ENCODE results near the gene PATL2.
A peak's percentile ranks its signal among the peaks of the same experiment; 100 is the strongest.
"Not testable (repeated sequence)": the region's sequence is repeated elsewhere in the genome, so short reads cannot be mapped to it uniquely, and the experiment has no call there.

Gene PATL2

DNA sequence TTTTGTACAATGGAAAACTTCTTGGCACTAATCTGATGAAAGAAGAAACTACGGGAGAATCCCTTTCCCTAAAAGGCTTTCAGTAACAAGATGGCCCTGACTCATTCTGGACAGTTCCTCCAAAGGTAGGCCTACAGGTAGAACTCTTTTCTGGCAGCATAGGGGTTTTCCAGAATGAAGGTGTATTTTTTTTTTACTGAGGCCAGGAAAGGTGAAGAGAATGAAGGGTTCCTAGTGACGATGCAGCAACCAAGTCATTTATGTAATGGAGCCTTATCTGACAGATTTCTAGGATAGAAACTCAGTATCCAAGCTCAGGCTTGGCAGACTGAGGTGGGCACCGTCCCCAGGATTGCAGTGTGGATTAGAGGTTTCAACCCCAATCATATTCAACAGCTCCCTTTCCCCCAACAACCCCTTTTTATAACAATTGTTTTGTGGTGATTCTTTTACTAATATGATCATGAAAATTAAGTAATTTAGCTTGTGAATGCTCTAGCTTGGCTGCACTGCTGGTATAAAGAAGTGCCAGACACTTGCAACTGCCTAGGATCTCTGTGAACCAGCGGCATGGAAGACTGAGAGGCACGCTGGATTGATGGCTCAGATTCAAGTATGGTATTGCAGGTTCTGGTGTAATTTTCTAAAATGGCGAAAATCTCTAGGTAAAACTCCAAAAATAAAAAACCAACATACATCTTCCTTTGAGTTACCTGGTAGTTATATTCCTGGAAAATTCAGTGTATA is 16.5 kb upstream of the PATL2 start:
- DNase-seq: no peak
- Mint-ChIP-seq H3K36me3 (peaks cover 24% of the 10 kb centered on the region), H3K4me1 (peaks cover 79% of the 10 kb centered on the region), H3K27ac (peak overlapping the region; percentile 99), H3K9me3 (no peaks in the 10 kb centered on the region), H3K27me3 (no peaks in the 10 kb centered on the region), H3K4me3 (peak overlapping the region; percentile 61)
- CTCF ChIA-PET: interaction anchor here (1.2 to 16.0 kb wide), 5 partner anchors 9 to 143 kb away, joined by 3 to 282 read pairs (median 44); partner anchors contain the start of genes B2M, PATL2, SPG11 and TRIM69

DNA sequence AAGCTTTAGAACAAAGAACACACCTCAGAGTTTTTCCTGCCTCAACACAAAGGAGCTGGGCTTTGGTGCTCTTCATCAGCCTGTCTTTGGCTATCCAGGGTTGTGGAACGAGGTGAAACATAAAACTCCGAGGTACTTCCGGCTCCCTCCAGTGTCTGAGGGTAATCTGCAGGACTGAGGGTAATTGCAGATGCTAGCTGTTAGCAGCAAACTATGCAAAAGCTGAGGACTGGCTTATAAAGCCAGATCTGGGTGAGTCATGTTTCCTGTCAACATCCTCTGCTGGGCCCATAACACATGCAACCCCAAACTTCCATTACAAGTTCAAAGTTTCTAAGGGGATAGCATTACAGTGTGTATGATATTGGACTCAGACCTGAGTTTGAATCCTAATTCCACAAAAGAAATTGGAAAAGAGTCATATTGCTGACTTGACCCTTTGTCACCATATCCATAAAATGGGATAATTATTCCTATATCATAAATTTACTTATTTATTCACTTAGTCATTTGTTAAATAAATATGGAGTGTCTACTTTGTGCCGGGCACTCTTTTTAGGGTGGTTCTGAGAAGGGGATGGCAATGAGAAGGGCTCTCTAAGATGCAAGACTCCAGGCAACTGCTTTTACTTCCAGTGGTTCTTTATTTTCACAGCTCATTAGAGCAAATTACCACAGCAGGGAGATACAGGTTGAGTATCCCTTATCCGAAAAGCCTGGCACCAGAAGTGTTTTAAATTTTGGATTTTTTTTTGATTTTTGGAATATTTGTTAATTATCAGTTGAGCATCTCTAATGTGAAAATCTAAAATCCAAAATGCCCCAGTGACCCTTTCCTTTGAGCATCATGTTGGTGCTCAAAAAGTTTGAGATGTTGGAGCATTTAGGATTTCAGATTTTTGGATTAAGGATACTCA is 15.7 kb upstream of the PATL2 start:
- H3K4me3 Mint-ChIP-seq: peak overlapping the region; percentile 93
- peak; percentile 84 for DNase-seq
- peaks cover 16% of the 10 kb centered on the region for H3K36me3 Mint-ChIP-seq
- H3K9me3 Mint-ChIP-seq: no peaks in the 10 kb centered on the region
- CTCF ChIA-PET: interaction anchor here (0.8 to 16.0 kb wide), 5 partner anchors 10 to 143 kb away, joined by 3 to 282 read pairs (median 44); partner anchors contain the start of genes B2M, PATL2, SPG11 and TRIM69
- peak overlapping the region; percentile 99 for H3K27ac Mint-ChIP-seq
- H3K4me1 Mint-ChIP-seq: peaks cover 78% of the 10 kb centered on the region
- H3K27me3 Mint-ChIP-seq: no peaks in the 10 kb centered on the region

DNA sequence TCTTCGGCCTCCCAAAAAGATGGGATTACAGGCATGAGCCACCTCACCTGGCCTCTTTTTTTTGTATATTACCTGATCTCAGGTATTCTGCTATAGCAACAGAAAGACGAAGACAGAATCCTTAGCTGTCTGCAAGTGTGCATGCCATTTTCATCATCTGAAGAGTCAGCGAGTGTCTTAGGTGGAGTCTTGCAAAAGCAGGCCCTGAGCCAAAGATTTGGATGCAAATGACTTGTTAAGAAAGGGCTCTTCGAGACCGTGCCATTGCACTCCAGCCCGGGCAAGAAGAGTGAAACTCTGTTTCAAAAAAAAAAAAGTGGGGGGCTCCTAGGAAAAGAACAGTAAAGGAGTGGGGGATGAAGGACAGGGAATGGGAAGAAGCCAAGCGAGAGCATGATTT is 15.0 kb upstream of the PATL2 start:
- peak; percentile 49 for DNase-seq
- peak overlapping the region; percentile 99 for H3K27ac Mint-ChIP-seq
- H3K4me3 Mint-ChIP-seq: peak overlapping the region; percentile 93
- peaks cover 9% of the 10 kb centered on the region for H3K36me3 Mint-ChIP-seq
- H3K4me1 Mint-ChIP-seq: peaks cover 78% of the 10 kb centered on the region
- CTCF ChIA-PET: interaction anchor here (0.8 to 16.0 kb wide), 4 partner anchors 10 to 62 kb away, joined by 3 to 282 read pairs (median 61); partner anchors contain the start of genes B2M, PATL2, SPG11 and TRIM69
- no peaks in the 10 kb centered on the region for H3K27me3 Mint-ChIP-seq
- no peaks in the 10 kb centered on the region for H3K9me3 Mint-ChIP-seq

DNA sequence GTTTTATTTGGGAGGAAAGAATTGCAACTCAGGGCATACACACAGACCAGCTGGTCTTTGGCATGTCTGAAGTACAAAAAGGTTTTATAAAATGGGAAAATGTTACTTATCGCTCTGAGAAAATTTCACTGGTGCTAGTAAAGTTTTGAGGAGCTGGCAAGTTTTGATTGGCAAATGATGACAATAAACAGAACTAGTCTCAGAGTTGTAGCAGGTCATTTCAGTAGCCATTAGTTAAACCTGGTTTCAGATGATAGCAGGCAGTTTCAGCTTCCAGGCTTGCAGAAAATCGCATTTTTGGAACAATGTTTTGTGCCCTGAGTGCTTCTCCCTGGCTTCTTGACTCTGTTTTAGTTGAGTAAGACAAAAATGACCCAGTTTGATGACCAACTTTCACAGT is 10.9 kb upstream of the PATL2 start:
- CTCF ChIA-PET: interaction anchor here (0.9 to 13.2 kb wide), 3 partner anchors 10 to 57 kb away, joined by 3 to 282 read pairs (median 47); partner anchors contain the start of genes B2M, PATL2, SPG11 and TRIM69
- Mint-ChIP-seq H3K9me3 (no peaks in the 10 kb centered on the region), H3K27ac (peak overlapping the region; percentile 97), H3K27me3 (no peaks in the 10 kb centered on the region), H3K36me3 (peaks cover 32% of the 10 kb centered on the region), H3K4me3 (no peak overlapping the region), H3K4me1 (peaks cover 93% of the 10 kb centered on the region)
- DNase-seq: no peak

DNA sequence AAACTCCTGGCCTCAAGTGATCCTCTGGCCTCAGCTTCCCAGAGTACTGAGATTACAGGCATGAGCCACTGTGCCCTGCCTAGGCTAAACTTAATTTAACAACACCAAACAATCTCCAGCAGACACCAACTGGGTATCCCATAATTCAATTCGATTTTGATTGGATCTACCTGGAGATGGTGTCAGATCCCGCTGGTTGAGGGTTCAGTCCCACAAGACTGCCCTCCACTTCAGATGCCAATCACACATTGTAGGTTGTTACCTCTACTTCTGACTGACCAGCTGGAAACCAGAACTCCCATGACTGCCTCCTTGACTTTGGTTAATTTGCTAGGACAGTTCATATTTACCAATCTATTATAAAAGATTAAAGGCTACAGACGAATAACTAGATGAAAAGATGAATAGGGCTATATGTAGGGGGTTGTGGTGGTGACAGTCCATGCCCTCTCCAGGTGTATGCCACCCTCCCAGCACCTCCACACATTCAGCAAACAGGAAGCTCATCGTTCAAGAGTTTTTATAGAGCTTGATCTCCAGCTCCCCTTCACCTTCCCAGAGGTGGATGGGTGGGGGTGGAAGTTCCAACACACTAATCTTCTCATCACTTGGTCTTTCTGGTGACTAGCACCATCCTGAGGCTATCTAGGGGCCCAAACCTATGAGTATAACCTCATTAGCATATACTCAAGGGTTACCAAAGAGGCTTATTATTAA is 9.5 kb upstream of the PATL2 start:
- CTCF ChIA-PET: interaction anchor here (1.5 to 13.2 kb wide), 3 partner anchors 11 to 76 kb away, joined by 3 to 282 read pairs (median 47); partner anchors contain the start of genes SPG11 and TRIM69
- peaks cover 41% of the 10 kb centered on the region for H3K36me3 Mint-ChIP-seq

DNA sequence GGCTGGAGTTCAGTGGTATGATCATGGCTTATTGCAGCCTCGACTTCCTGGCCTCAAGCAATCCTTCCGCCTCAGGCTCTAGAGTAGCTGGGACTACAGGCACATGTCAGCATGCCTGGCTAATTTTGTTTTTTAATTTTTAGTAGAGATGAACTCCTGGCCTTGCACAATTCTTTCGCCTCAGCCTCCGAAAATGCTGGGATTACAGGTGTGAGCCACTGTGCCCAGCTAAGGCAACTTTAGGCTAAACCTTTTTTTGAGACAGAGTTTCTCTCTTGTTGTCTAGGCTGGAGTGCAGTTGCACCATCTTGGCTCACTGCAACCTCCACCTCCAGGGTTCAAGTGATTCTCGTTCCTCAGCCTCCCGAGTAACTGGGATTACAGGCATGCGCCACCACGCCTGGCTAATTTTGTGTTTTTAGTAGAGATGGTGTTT is 8.9 kb upstream of the PATL2 start:
- Mint-ChIP-seq H3K36me3 (peaks cover 47% of the 10 kb centered on the region), H3K4me1 (peaks cover 94% of the 10 kb centered on the region), H3K4me3 (peak overlapping the region; percentile 4), H3K27ac (peak overlapping the region; percentile 97)
- not testable (repeated sequence) for H3K9me3 Mint-ChIP-seq, H3K27me3 Mint-ChIP-seq
- DNase-seq: peak; percentile 52
- CTCF ChIA-PET: interaction anchor here (1.5 to 13.2 kb wide), 3 partner anchors 12 to 75 kb away, joined by 3 to 282 read pairs (median 47); partner anchors contain the start of genes SPG11 and TRIM69

More for the DNA sequence above, 9.5 kb upstream of the PATL2 start:
- H3K27ac Mint-ChIP-seq: peak overlapping the region; percentile 97
- DNase-seq: peak; percentile 32
- no peaks in the 10 kb centered on the region for H3K27me3 Mint-ChIP-seq
- H3K9me3 Mint-ChIP-seq: no peaks in the 10 kb centered on the region
- H3K4me3 Mint-ChIP-seq: no peak overlapping the region
- peaks cover 93% of the 10 kb centered on the region for H3K4me1 Mint-ChIP-seq

DNA sequence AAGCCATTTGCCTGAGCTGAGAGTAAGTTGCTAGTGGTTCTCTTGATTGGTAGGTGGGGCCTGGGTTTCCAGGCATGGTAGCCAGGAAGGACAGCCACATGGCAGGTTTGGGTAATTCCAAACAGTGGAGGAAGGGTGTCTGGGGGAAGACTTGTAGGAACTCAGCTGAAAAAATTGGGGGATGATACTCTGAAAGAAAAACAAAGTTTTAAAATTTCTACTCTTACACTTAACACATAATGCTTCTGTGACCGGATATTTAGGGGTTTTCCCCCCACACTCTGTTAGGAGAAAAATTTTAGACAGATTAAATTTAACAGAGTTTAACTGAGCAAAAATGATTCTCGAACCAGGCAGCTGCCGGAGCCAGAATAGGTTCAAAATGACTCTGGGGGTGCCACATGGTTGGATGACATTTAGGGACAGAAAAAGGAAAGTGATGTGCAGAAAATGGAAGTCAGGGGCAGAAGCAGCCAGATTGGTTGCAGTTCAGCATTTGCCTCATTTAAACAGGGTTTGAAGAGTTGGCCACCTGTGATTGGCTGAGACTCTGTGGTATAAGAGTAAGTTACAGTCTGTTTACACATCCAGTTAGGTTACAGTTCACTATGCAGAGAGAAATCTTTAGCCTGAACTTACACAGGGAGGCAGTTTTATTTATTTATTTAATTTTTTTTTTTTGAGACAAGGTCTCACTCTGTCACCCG is 8.3 kb upstream of the PATL2 start:
- Mint-ChIP-seq H3K27me3 (no peaks in the 10 kb centered on the region), H3K9me3 (no peaks in the 10 kb centered on the region), H3K36me3 (peaks cover 52% of the 10 kb centered on the region), H3K4me1 (peaks cover 93% of the 10 kb centered on the region), H3K4me3 (peak overlapping the region; percentile 40), H3K27ac (peak overlapping the region; percentile 97)
- DNase-seq: peak; percentile 65
- CTCF ChIA-PET: interaction anchor here (1.5 to 13.2 kb wide), 3 partner anchors 12 to 75 kb away, joined by 3 to 282 read pairs (median 47); partner anchors contain the start of genes SPG11 and TRIM69

DNA sequence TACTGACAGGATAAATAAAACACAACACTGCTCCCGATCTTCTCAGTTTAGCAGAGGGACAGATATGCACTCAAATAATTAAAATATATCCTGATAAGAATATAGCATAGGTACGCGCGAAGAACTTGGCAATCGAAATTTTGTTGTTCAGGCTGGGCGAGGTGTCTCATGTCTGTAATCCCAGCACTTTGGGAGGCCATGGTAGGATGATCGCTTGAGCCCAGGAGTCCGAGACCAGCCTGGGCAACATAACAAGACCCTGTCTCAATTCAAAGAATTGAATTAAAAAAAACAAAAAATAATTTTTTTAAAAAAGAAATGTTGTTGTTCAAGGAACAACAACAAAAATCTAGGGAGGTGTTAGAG is 7.8 kb upstream of the PATL2 start:
- CTCF ChIA-PET: interaction anchor here (5.1 to 13.2 kb wide), 2 partner anchors 13 to 54 kb away, joined by 47 to 282 read pairs; partner anchors contain the start of genes SPG11 and TRIM69
- peaks cover 87% of the 10 kb centered on the region for H3K4me1 Mint-ChIP-seq
- peak overlapping the region; percentile 40 for H3K4me3 Mint-ChIP-seq
- H3K27ac Mint-ChIP-seq: peak overlapping the region; percentile 97
- DNase-seq: no peak
- no peaks in the 10 kb centered on the region for H3K9me3 Mint-ChIP-seq
- H3K27me3 Mint-ChIP-seq: no peaks in the 10 kb centered on the region
- peaks cover 57% of the 10 kb centered on the region for H3K36me3 Mint-ChIP-seq

DNA sequence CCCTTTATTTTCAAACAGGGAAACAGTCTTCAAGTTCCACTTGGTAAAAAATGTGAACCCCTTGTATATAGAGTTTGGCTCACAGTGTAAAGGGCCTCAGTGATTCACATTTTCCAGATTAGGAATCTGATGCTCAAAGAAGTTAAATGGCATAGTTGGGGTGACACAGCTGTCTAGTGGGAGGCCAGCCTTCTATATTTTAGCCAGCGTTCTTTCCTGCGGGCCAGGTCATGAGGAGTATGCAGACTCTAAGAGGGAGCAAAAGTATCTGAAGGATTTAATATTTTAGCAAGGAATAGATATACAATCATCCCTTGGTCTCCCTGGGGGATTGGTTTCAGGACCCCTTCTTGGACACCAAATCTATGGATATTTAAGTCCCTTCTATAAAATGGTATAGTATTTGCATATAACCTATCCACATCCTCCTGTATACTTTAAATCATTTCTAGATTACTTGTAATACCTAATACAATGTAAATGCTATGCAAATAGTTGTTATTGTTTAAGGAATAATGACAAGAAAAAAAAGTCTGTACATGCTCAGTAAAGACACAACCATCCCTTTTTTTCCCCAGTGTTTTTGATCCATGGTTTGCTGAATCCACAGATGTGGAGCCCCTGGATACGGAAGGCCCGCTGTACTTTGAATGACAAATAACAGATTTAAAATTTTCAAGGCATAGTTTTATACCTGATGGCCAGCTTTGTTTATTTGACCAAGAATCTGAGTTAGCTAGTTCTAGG is 7.2 kb upstream of the PATL2 start:
- Mint-ChIP-seq H3K4me1 (peaks cover 82% of the 10 kb centered on the region), H3K27ac (peak overlapping the region; percentile 97), H3K27me3 (no peaks in the 10 kb centered on the region), H3K36me3 (peaks cover 61% of the 10 kb centered on the region), H3K4me3 (peak overlapping the region; percentile 99), H3K9me3 (no peaks in the 10 kb centered on the region)
- CTCF ChIA-PET: interaction anchor here (5.1 to 13.2 kb wide), 2 partner anchors 13 to 54 kb away, joined by 47 to 282 read pairs; partner anchors contain the start of genes SPG11 and TRIM69
- no peak for DNase-seq

DNA sequence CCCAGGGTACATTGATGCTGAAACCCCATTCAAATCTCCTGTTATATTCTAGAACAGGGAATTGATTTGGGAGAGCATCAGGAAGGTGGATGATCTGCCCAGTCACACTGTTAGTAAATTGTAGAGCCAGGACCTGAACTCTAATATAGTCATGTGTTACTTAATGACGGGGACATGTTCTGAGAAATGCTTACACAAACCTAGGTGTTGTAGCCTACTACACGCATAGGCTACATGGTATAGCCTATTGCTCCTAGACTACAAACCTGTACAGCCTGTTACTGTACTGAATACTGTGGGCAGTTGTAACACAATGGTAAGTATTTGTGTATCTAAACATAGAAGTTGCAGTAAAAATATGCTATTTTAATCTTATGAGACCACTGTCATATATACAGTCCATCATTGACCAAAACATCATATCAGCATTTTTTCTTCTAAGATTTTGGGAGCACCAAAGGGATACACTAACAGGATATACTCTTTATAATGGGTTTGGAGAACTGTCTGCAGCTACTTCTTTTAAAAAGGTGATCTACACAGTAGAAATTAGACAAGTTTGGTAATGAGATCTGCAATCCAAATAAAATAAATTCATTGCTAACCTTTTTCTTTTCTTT is 6.0 kb upstream of the PATL2 start:
- H3K4me1 Mint-ChIP-seq: peaks cover 75% of the 10 kb centered on the region
- H3K27ac Mint-ChIP-seq: peak overlapping the region; percentile 100
- peaks cover 72% of the 10 kb centered on the region for H3K36me3 Mint-ChIP-seq
- H3K27me3 Mint-ChIP-seq: peaks cover 6% of the 10 kb centered on the region
- DNase-seq: no peak
- H3K9me3 Mint-ChIP-seq: no peaks in the 10 kb centered on the region
- CTCF ChIA-PET: interaction anchor here (0.6 to 13.2 kb wide), 4 partner anchors 14 to 138 kb away, joined by 3 to 282 read pairs (median 86); partner anchors contain the start of genes SPG11 and TRIM69
- peak overlapping the region; percentile 99 for H3K4me3 Mint-ChIP-seq

DNA sequence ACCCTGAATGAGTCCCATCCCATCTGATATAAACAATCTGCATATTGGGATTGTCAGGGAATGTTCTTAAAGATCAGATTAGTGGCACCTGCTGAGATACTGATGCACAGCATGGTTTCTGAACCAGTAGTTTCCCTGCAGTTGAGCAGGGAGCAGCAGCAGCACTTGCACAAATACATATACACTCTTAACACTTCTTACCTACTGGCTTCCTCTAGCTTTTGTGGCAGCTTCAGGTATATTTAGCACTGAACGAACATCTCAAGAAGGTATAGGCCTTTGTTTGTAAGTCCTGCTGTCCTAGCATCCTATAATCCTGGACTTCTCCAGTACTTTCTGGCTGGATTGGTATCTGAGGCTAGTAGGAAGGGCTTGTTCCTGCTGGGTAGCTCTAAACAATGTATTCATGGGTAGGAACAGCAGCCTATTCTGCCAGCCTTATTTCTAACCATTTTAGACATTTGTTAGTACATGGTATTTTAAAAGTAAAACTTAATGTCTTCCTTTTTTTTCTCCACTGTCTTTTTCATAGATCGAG is 4.7 kb upstream of the PATL2 start:
- Mint-ChIP-seq H3K27ac (peak overlapping the region; percentile 100), H3K27me3 (peaks cover 18% of the 10 kb centered on the region), H3K36me3 (peaks cover 83% of the 10 kb centered on the region), H3K4me3 (peak overlapping the region; percentile 99), H3K4me1 (peaks cover 63% of the 10 kb centered on the region), H3K9me3 (no peaks in the 10 kb centered on the region)
- CTCF ChIA-PET: interaction anchor here (1.1 to 13.2 kb wide), 3 partner anchors 16 to 98 kb away, joined by 3 to 282 read pairs (median 168); partner anchors contain the start of genes SPG11 and TRIM69
- DNase-seq: no peak
